MCF 10A (cell line): ENCODE results near the gene REXO1. TPM values are rescaled to one million over a fixed set of nuclear protein-coding genes. Genes with fewer than 3 reads are reported as not detected.

Experiments used
- BruUV-seq: library from RNA; stranded (reverse); fragments of 400-500 nt; replicated peaks from 2 replicates; lab custom pipeline; 2021; lab: Mats Ljungman, UMichigan
- CTCF ChIA-PET: fragments of 300-600 bp; sonication (Branson Sonifier 250); formaldehyde crosslinking; extraction: SDS; loops from one replicate; lab custom pipeline; 2021; ENCODE audit warnings: antibody characterized with exemption, inconsistent platforms; lab: Yijun Ruan, JAX
- POLR2A ChIA-PET: fragments of 300-600, 350-650 bp; sonication (Branson Sonifier 250); formaldehyde crosslinking; extraction: SDS; loops from one replicate; lab custom pipeline; 2020; ENCODE audit warnings: antibody characterized with exemption, inconsistent platforms; lab: Yijun Ruan, JAX
- DNase-seq: peaks from one replicate; pipeline ENCODE4 v3.0.0-alpha.2; 2018; ENCODE audit not compliant: unreplicated experiment
- H3K27ac Mint-ChIP-seq: one replicate; pipeline ENCODE4 v1.8.0; 2022; ENCODE audit warnings: mild to moderate bottlenecking, low read depth, mixed read lengths; ENCODE audit not compliant: unreplicated experiment
- H3K27me3 Mint-ChIP-seq: one replicate; pipeline ENCODE4 v1.8.0; 2022; ENCODE audit warnings: mixed read lengths; ENCODE audit not compliant: insufficient read depth, unreplicated experiment
- H3K36me3 Mint-ChIP-seq: one replicate; pipeline ENCODE4 v1.8.0; 2022; ENCODE audit warnings: mild to moderate bottlenecking, moderate library complexity, mixed read lengths; ENCODE audit not compliant: insufficient read depth, unreplicated experiment
- H3K4me1 Mint-ChIP-seq: one replicate; pipeline ENCODE4 v1.8.0; 2022; ENCODE audit warnings: mixed read lengths; ENCODE audit not compliant: insufficient read depth, unreplicated experiment
- H3K4me3 Mint-ChIP-seq: one replicate; pipeline ENCODE4 v1.8.0; 2022; ENCODE audit warnings: mild to moderate bottlenecking, moderate library complexity, mixed read lengths; ENCODE audit not compliant: unreplicated experiment
- H3K9me3 Mint-ChIP-seq: one replicate; pipeline ENCODE4 v1.8.0; 2022; ENCODE audit warnings: mixed read lengths; ENCODE audit not compliant: unreplicated experiment
- CTCF ChIP-seq: fragments of 200-600 bp; IDR thresholded peaks from one replicate; pipeline ENCODE4 v1.8.0; 2022; ENCODE audit warnings: antibody characterized with exemption, mild to moderate bottlenecking; ENCODE audit not compliant: unreplicated experiment
- intact Hi-C: fragments of 100-400 bp; cut with micrococcal nuclease; formaldehyde crosslinking; loops from 2 replicates; pipeline ENCODE4 v1.14.1; 2022
- total RNA-seq: library from RNA; stranded (reverse); gene quantifications from 2 replicates; pipeline ENCODE4 v1.2.3, GENCODE V29; 2022

REXO1 gene
- total RNA-seq, 1 experiment from 2014 or later = 36.4 TPM

- no peak for TF ChIP-seq CTCF
- intact Hi-C loops = no loop called here
- Mint-ChIP-seq H3K9me3 (no peaks in the 10 kb centered on the region), H3K4me3 (no peak overlapping the region), H3K27me3 (no peaks in the 10 kb centered on the region), H3K27ac (no peak overlapping the region), H3K36me3 (peaks cover 27% of the 10 kb centered on the region), H3K4me1 (no peaks in the 10 kb centered on the region)
- ChIA-PET CTCF (interaction anchor here (0.7 to 0.9 kb wide), 2 partner anchors 12 to 286 kb away, joined by 3 to 4 read pairs; no protein-coding TSS in a partner anchor), POLR2A (no interaction called here)
- BruUV-seq = no TSS peak
- DNase-seq = no peak
Observed at GRCh38 chr19:1832046-1832663, 16.1 kb downstream of the REXO1 start.

GRCh38 chr19:1830978-1831377, 17.3 kb downstream of the REXO1 start:
- no peaks in the 10 kb centered on the region for H3K9me3 Mint-ChIP-seq
- CTCF ChIA-PET = interaction anchor here (0.9 to 2.0 kb wide), 3 partner anchors 8 to 64 kb away, joined by 3 to 10 read pairs (median 3); no protein-coding TSS in a partner anchor
- no peaks in the 10 kb centered on the region for H3K27me3 Mint-ChIP-seq
- TF ChIP-seq CTCF = no peak
- peaks cover 25% of the 10 kb centered on the region for H3K36me3 Mint-ChIP-seq
- no TSS peak for BruUV-seq
- no peak overlapping the region for H3K4me3 Mint-ChIP-seq
- peaks cover 1% of the 10 kb centered on the region for H3K4me1 Mint-ChIP-seq
- no peak overlapping the region for H3K27ac Mint-ChIP-seq
- intact Hi-C loops = no loop called here
- no peak for DNase-seq
- POLR2A ChIA-PET = no interaction called here

GRCh38 chr19:1830568-1830967, 17.7 kb downstream of the REXO1 start:
- no peaks in the 10 kb centered on the region for H3K9me3 Mint-ChIP-seq
- no peak overlapping the region for H3K4me3 Mint-ChIP-seq
- intact Hi-C loops = no loop called here
- H3K4me1 Mint-ChIP-seq = peaks cover 4% of the 10 kb centered on the region
- TF ChIP-seq CTCF = no peak
- no peak for DNase-seq
- no TSS peak for BruUV-seq
- H3K36me3 Mint-ChIP-seq = peaks cover 30% of the 10 kb centered on the region
- ChIA-PET POLR2A (no interaction called here), CTCF (interaction anchor here (0.8 to 2.0 kb wide), 5 partner anchors 8 to 668 kb away, joined by 3 to 10 read pairs (median 3); no protein-coding TSS in a partner anchor)
- H3K27ac Mint-ChIP-seq = no peak overlapping the region
- no peaks in the 10 kb centered on the region for H3K27me3 Mint-ChIP-seq

- Mint-ChIP-seq H3K36me3 (peaks cover 32% of the 10 kb centered on the region), H3K9me3 (no peaks in the 10 kb centered on the region), H3K27me3 (no peaks in the 10 kb centered on the region), H3K4me1 (peaks cover 4% of the 10 kb centered on the region), H3K4me3 (no peak overlapping the region), H3K27ac (no peak overlapping the region)
- no peak for TF ChIP-seq CTCF
- no peak for DNase-seq
- intact Hi-C loops = no loop called here
- no TSS peak for BruUV-seq
- ChIA-PET CTCF (interaction anchor here (0.5 to 2.0 kb wide), 6 partner anchors 9 to 669 kb away, joined by 3 to 10 read pairs (median 4); no protein-coding TSS in a partner anchor), POLR2A (no interaction called here)
Observed at GRCh38 chr19:1829958-1830357, 18.3 kb downstream of the REXO1 start.
